Astrocyte (in vitro differentiated cells and primary cell): ENCODE data around the gene LYPD6B. TPM values are rescaled to one million over a fixed set of nuclear protein-coding genes. Genes with fewer than 3 reads are reported as not detected.

Source experiments
- DNase-seq: peaks from one replicate; pipeline ENCODE4 v3.0.0-alpha.2; 2010; ENCODE audit warnings: low read depth
- FAIRE-seq: peaks from 2 replicates; lab custom pipeline; 2011; peaks lifted over from hg19 to GRCh38; lab: Jason Lieb, UNC
- H2AFZ ChIP-seq: 2 replicates; pipeline ENCODE4 v1.6.0; 2012; ENCODE audit warnings: low read depth, low read length, inconsistent platforms
- H3K27ac ChIP-seq: 2 replicates; pipeline ENCODE4 v1.5.1; 2011; ENCODE audit warnings: low read depth, low read length, inconsistent platforms
- H3K27me3 ChIP-seq: 2 replicates; pipeline ENCODE4 v1.6.0; 2011; ENCODE audit warnings: low read length, inconsistent platforms; ENCODE audit not compliant: insufficient read depth
- H3K36me3 ChIP-seq: 2 replicates; pipeline ENCODE4 v1.5.1; 2011; ENCODE audit warnings: low read length, inconsistent platforms; ENCODE audit not compliant: insufficient read depth
- H3K4me1 ChIP-seq: 2 replicates; pipeline ENCODE4 v1.5.1; 2011; ENCODE audit warnings: low read length, inconsistent platforms; ENCODE audit not compliant: insufficient read depth
- H3K4me2 ChIP-seq: 2 replicates; pipeline ENCODE4 v1.6.0; 2012; ENCODE audit warnings: low read length, inconsistent platforms
- H3K4me3 ChIP-seq: 2 replicates; pipeline ENCODE4 v1.5.1; 2011; ENCODE audit warnings: low read depth, mild to moderate bottlenecking, low read length, inconsistent platforms; ENCODE audit not compliant: insufficient read depth
- H3K79me2 ChIP-seq: 2 replicates; pipeline ENCODE4 v1.6.0; 2012; ENCODE audit warnings: mild to moderate bottlenecking, low read length, inconsistent platforms; ENCODE audit not compliant: insufficient read depth
- H3K9ac ChIP-seq: 2 replicates; pipeline ENCODE4 v1.6.0; 2012; ENCODE audit warnings: mild to moderate bottlenecking, low read length, inconsistent platforms
- H3K9me3 ChIP-seq: 2 replicates; pipeline ENCODE4 v1.5.1; 2012; ENCODE audit warnings: low read depth, mild to moderate bottlenecking, low read length, inconsistent platforms; ENCODE audit not compliant: insufficient read depth
- H4K20me1 ChIP-seq: 2 replicates; pipeline ENCODE4 v1.6.0; 2012; ENCODE audit warnings: low read length, inconsistent platforms; ENCODE audit not compliant: insufficient read depth
- H3K27ac Mint-ChIP-seq: one replicate; pipeline ENCODE4 v1.8.0; 2021; ENCODE audit warnings: mild to moderate bottlenecking, mixed read lengths; ENCODE audit not compliant: unreplicated experiment
- H3K27me3 Mint-ChIP-seq: one replicate; pipeline ENCODE4 v1.8.0; 2021; ENCODE audit warnings: low read depth, mixed read lengths; ENCODE audit not compliant: unreplicated experiment
- H3K36me3 Mint-ChIP-seq: one replicate; pipeline ENCODE4 v1.8.0; 2021; ENCODE audit warnings: low read depth, mixed read lengths; ENCODE audit not compliant: unreplicated experiment
- H3K4me1 Mint-ChIP-seq: one replicate; pipeline ENCODE4 v1.8.0; 2021; ENCODE audit warnings: low read depth, mixed read lengths; ENCODE audit not compliant: unreplicated experiment
- H3K4me3 Mint-ChIP-seq: one replicate; pipeline ENCODE4 v1.8.0; 2021; ENCODE audit warnings: mild to moderate bottlenecking, moderate library complexity, mixed read lengths; ENCODE audit not compliant: unreplicated experiment
- H3K9me3 Mint-ChIP-seq: one replicate; pipeline ENCODE4 v1.8.0; 2021; ENCODE audit warnings: mild to moderate bottlenecking, mixed read lengths; ENCODE audit not compliant: unreplicated experiment
- CTCF ChIP-seq: IDR thresholded peaks from 2 replicates; pipeline ENCODE4 v1.5.1; 2011; ENCODE audit warnings: low read depth, mild to moderate bottlenecking, inconsistent platforms, low read length, moderate library complexity; ENCODE audit not compliant: insufficient read depth
- EZH2 ChIP-seq: IDR thresholded peaks from 2 replicates; pipeline ENCODE4 v1.6.1; 2012; ENCODE audit warnings: mild to moderate bottlenecking, low read length, inconsistent platforms; ENCODE audit not compliant: insufficient read depth
- total RNA-seq: library from RNA; stranded (reverse); gene quantifications from 2 replicates; pipeline ENCODE4 v1.2.1, GENCODE V29; 2021

LYPD6B gene
- total RNA-seq, 1 donor from 2014 or later: 1.2 TPM

- no peak overlapping the region for H3K9ac ChIP-seq
- H3K4me1 ChIP-seq: no peaks in the 10 kb centered on the region
- no peaks in the 10 kb centered on the region for H4K20me1 ChIP-seq
- TF ChIP-seq EZH2: no peak
- no peak for TF ChIP-seq CTCF
- no peak overlapping the region for H3K4me3 ChIP-seq
- Mint-ChIP-seq H3K36me3 (peaks cover 16% of the 10 kb centered on the region), H3K4me1 (peaks cover 8% of the 10 kb centered on the region), H3K27me3 (no peaks in the 10 kb centered on the region), H3K27ac (no peak overlapping the region), H3K9me3 (no peaks in the 10 kb centered on the region), H3K4me3 (peak overlapping the region; percentile 50)
- H3K9me3 ChIP-seq: no peaks in the 10 kb centered on the region
- peaks cover 2% of the 10 kb centered on the region for H3K27me3 ChIP-seq
- FAIRE-seq (no peak), DNase-seq (no peak)
- H3K79me2 ChIP-seq: no peaks in the 10 kb centered on the region
- H2AFZ ChIP-seq: no peak overlapping the region
- H3K36me3 ChIP-seq: no peaks in the 10 kb centered on the region
- no peak overlapping the region for H3K4me2 ChIP-seq
- no peak overlapping the region for H3K27ac ChIP-seq
These were observed 41.7 kb upstream of the LYPD6B start for GRCh38 chr2:148996805-148997204.

- H3K9me3 ChIP-seq: no peaks in the 10 kb centered on the region
- no peaks in the 10 kb centered on the region for H3K4me1 ChIP-seq
- TF ChIP-seq CTCF (no peak), EZH2 (no peak)
- H3K27ac ChIP-seq: no peak overlapping the region
- no peak overlapping the region for H3K27ac Mint-ChIP-seq
- no peaks in the 10 kb centered on the region for H4K20me1 ChIP-seq
- H2AFZ ChIP-seq: no peak overlapping the region
- no peaks in the 10 kb centered on the region for H3K79me2 ChIP-seq
- peaks cover 8% of the 10 kb centered on the region for H3K4me1 Mint-ChIP-seq
- no peaks in the 10 kb centered on the region for H3K27me3 Mint-ChIP-seq
- H3K36me3 ChIP-seq: no peaks in the 10 kb centered on the region
- DNase-seq (no peak), FAIRE-seq (no peak)
- no peak overlapping the region for H3K4me3 ChIP-seq
- no peaks in the 10 kb centered on the region for H3K9me3 Mint-ChIP-seq
- H3K9ac ChIP-seq: no peak overlapping the region
- no peak overlapping the region for H3K4me3 Mint-ChIP-seq
- H3K4me2 ChIP-seq: no peak overlapping the region
- H3K36me3 Mint-ChIP-seq: peaks cover 23% of the 10 kb centered on the region
- H3K27me3 ChIP-seq: peaks cover 2% of the 10 kb centered on the region
These were observed 40.2 kb upstream of the LYPD6B start for GRCh38 chr2:148998165-148998830.

- H3K27me3 ChIP-seq: peaks cover 2% of the 10 kb centered on the region
- H3K4me2 ChIP-seq: no peak overlapping the region
- Mint-ChIP-seq H3K9me3 (no peaks in the 10 kb centered on the region), H3K27ac (no peak overlapping the region), H3K4me1 (peaks cover 8% of the 10 kb centered on the region), H3K4me3 (no peak overlapping the region), H3K27me3 (no peaks in the 10 kb centered on the region), H3K36me3 (peaks cover 24% of the 10 kb centered on the region)
- no peaks in the 10 kb centered on the region for H3K9me3 ChIP-seq
- no peaks in the 10 kb centered on the region for H4K20me1 ChIP-seq
- no peaks in the 10 kb centered on the region for H3K79me2 ChIP-seq
- TF ChIP-seq CTCF (no peak), EZH2 (no peak)
- FAIRE-seq (no peak), DNase-seq (no peak)
- H3K4me3 ChIP-seq: no peak overlapping the region
- no peak overlapping the region for H3K27ac ChIP-seq
- H3K9ac ChIP-seq: no peak overlapping the region
- no peak overlapping the region for H2AFZ ChIP-seq
- no peaks in the 10 kb centered on the region for H3K4me1 ChIP-seq
- H3K36me3 ChIP-seq: no peaks in the 10 kb centered on the region
These were observed 39.7 kb upstream of the LYPD6B start for GRCh38 chr2:148998831-148999200.
